Limb (tissue), 2 donors: Measurements from ENCODE around the gene TBX19.

Experiments
- DNase-seq, 2 donors: peaks; one replicate each; pipeline ENCODE4 v3.0.0-alpha.2; 2016; ENCODE audit errors: extremely low spot score in 2 of 2

The TBX19 gene

GRCh38 chr1:168281603-168282325 lies 1.1 kb downstream of the TBX19 start:
- no peak for DNase-seq

- no peak for DNase-seq
Observed at GRCh38 chr1:168285521-168285790, 4.8 kb downstream of the TBX19 start.

GRCh38 chr1:168285971-168286927 lies 5.6 kb downstream of the TBX19 start:
- no peak for DNase-seq

- DNase-seq = no peak
Observed at GRCh38 chr1:168287237-168287664, 6.6 kb downstream of the TBX19 start.

GRCh38 chr1:168288311-168289052 lies 7.8 kb downstream of the TBX19 start:
- DNase-seq = no peak

GRCh38 chr1:168291222-168291837 lies 10.7 kb downstream of the TBX19 start:
- DNase-seq = no peak

- no peak for DNase-seq
Observed at GRCh38 chr1:168293356-168293755, 12.7 kb downstream of the TBX19 start.

- DNase-seq = no peak
Observed at GRCh38 chr1:168295411-168296114, 14.9 kb downstream of the TBX19 start.

GRCh38 chr1:168297019-168297730 lies 16.5 kb downstream of the TBX19 start:
- DNase-seq = no peak

GRCh38 chr1:168298446-168298845 lies 17.8 kb downstream of the TBX19 start:
- no peak for DNase-seq

- DNase-seq = no peak
Observed at GRCh38 chr1:168300626-168301025, 19.9 kb downstream of the TBX19 start.

- no peak for DNase-seq
Observed at GRCh38 chr1:168301664-168302320, 21.1 kb downstream of the TBX19 start.

- no peak for DNase-seq
Observed at GRCh38 chr1:168303716-168304540, 23.3 kb downstream of the TBX19 start.

- no peak for DNase-seq
Observed at GRCh38 chr1:168304865-168305264, 24.2 kb downstream of the TBX19 start.

GRCh38 chr1:168312718-168313604 lies 32.3 kb downstream of the TBX19 start:
- DNase-seq = no peak

GRCh38 chr1:168316142-168316541 lies 35.5 kb downstream of the TBX19 start:
- DNase-seq = no peak

- DNase-seq = no peak
Observed at GRCh38 chr1:168317309-168317708, 36.6 kb downstream of the TBX19 start.

GRCh38 chr1:168319691-168320090 lies 39.0 kb downstream of the TBX19 start:
- no peak for DNase-seq
